VCaP (cell line): Measurements from ENCODE around the gene CYBA.

ENCODE experiments used
- H3K27ac ChIP-seq: fragments of 450-650 bp; 2 replicates; pipeline ENCODE4 v1.5.1; 2017
- TF ChIP-seq, protein P1 (sequence below): fragments of 450-650 bp; conservative IDR thresholded peaks from 2 replicates; pipeline ENCODE4 v1.5.1; 2017; ENCODE audit warnings: mild to moderate bottlenecking, moderate library complexity

CYBA gene

DNA sequence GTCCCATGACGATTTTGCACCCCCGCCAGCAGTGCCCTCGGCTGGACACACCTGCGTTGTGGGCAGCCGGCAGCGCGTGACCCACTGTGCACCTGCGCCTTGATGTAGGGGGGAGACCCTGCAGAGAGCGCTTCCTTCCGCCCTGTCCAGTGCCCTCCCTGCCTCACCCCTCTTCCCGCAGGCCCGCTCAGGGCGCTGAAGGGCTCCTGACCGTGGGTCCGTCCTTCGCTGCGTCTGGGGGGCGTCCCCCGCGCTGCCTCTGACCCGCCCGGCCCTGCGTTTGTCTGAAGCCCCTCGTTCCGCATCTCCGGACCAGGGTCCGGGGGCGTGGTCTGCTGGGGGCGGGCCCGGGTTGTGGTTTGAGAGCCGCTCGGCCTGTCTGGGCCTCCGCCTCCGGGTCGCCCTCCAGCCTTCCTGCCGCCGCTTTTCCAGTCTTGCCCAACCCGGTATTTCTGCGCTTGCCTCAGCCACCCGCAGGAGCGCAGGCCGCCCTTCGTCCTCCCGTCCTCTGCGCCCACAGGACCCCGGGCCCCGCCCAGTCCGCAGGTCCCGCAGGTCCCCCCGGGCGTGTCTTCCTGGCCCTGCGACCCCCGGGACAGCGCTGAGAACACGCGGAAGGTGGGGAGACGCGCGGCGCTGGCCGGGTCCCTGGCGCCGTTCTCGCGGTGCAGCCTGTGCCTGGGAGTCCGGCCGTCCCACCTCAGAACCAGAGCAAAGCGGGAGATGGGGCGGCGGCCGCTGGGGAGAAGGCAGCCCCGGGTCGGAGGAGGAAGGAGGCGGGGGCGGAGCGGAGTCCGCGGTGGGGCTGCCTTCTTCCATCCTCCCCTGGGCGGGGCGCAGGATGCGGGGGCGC lies 16.5 kb downstream of the CYBA start:
- TF ChIP-seq, protein P1, sequence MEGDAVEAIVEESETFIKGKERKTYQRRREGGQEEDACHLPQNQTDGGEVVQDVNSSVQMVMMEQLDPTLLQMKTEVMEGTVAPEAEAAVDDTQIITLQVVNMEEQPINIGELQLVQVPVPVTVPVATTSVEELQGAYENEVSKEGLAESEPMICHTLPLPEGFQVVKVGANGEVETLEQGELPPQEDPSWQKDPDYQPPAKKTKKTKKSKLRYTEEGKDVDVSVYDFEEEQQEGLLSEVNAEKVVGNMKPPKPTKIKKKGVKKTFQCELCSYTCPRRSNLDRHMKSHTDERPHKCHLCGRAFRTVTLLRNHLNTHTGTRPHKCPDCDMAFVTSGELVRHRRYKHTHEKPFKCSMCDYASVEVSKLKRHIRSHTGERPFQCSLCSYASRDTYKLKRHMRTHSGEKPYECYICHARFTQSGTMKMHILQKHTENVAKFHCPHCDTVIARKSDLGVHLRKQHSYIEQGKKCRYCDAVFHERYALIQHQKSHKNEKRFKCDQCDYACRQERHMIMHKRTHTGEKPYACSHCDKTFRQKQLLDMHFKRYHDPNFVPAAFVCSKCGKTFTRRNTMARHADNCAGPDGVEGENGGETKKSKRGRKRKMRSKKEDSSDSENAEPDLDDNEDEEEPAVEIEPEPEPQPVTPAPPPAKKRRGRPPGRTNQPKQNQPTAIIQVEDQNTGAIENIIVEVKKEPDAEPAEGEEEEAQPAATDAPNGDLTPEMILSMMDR, result no peak
- no peak overlapping the region for H3K27ac ChIP-seq

DNA sequence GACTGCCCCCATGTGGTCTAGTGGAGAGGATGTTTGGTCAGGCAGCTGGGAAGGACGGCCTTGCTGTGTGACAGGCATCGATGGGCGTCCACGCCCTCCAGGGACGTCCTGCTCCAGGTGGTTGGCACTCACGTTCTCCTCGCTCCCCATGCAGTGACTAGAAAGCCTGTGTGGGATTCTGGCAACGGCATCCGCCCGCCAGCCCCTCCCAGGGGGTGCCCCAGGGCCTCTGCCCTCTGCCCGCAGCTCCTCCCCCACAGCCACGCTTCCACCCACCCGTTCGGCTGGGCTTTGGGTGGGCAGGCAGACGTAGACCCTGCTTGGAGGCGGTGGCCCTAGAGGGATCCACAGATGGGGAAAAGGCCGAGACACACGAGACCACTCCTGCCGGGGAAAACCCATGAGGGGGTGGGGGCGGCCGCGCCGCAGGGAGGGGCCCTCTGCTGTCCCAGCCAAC lies 17.1 kb downstream of the CYBA start:
- no peak overlapping the region for H3K27ac ChIP-seq
- TF ChIP-seq, protein P1, result no peak

DNA sequence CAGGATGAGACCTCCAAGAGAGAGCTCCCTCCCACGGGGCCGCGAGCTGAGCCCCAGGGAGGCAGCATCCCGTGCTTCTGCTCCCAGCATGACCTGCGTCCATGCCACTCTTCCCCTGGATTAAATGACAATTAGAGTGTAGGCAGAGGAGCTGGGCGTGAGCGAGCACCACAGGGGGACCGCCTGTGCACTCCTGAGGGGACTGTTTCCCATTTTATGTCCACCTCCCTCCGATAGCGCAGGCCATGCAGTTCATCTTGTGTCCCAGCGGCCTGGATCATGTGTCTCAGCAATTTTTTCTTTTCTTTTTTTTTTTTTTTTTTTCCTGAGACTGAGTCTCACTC lies 18.3 kb downstream of the CYBA start:
- no peak overlapping the region for H3K27ac ChIP-seq
- TF ChIP-seq, protein P1, result no peak

DNA sequence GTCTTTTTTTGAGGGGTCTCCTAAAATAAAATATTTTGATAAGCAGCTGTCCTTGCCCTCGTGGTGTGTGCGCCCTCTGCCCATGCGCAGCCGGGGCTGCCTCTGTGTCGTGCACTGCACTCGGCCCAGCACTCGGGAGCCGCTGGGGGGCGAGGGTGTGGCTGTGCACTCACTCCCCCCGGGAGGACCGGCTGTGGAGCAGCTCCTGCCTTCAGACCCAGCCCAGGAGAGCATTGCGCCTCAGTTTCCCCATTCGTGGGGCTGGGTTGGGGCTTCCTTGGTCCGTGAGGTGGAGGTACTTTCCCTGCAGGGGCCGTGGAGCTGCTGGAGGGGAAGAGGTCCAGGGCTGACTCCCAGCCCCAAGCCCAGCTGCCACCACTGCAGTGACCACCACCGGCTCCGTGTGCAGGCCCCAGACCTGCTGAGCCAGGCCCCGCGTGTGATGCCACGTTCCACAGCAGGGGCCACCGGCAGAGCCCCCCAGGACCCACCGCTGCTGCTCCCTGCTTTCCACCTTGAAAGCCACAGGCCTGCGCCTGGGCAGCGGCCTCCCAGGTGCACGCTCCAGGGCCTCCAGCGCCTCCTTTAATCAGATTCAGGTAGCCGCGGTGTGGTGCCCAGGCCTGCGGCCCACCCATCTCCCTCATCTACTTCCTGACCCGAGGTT lies 18.8 kb downstream of the CYBA start:
- no peak overlapping the region for H3K27ac ChIP-seq
- TF ChIP-seq, protein P1, result no peak

DNA sequence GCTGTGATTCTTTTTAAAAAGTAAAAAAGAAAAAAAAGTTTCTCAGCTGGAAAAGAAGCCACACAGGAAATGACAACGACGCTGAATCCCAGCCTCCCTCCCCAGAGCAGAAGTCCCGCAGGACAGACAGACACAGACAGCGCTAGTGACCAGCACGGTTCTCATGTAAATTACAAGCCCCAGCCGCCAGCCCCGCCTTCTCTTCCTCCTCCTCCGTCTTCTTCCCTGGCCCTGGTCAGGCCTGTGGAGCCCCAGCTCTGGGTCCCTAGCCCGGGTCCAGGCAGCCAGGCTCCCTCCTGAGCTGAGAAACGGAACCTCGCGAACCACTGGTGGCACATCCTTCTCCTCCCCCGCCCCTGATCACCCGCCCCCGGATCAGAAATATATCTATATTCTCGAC lies 19.5 kb downstream of the CYBA start:
- TF ChIP-seq, protein P1, result no peak
- H3K27ac ChIP-seq, result no peak overlapping the region

DNA sequence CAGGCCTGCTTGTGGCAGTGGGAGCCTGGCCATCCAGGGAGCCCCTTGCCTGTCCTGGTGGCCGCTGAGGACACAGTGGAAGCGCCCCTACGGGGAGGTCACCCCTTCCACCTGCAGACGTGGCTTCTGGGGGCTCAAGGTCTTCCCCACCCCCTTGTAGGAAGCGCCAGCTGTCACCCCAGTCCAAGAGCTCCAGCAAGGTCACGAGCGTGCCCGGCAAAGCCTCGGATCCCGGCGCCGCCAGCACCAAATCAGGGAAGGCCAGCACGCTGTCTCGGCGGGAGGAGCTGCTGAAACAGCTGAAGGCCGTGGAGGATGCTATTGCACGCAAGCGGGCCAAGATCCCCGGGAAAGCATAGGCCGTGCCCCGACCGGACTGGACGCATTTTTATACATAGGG lies 19.9 kb downstream of the CYBA start:
- TF ChIP-seq, protein P1, result no peak
- H3K27ac ChIP-seq, result no peak overlapping the region

DNA sequence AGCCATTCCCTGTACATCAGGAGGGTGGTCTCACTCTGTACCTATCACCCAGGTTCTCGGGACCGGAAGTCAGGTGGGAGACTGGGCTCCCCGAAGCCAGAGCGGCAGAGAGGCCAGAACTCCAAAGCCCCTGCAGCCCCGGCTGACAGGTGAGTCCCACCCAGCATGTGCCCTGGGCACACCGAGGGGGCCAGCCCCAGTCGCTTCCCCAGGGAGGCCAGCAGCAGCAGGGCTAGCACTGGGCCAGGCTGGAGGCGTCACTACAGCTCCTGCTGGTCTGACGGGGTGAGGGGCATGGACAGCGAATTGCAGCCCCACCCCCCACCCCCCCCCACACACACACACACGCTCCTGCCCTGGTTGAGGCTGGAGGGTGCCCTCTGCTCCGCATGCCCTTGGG lies 20.4 kb downstream of the CYBA start:
- TF ChIP-seq, protein P1, result no peak
- H3K27ac ChIP-seq, result no peak overlapping the region
